ENCODE results near the gene TMEM271. TPM values are rescaled to one million over a fixed set of nuclear protein-coding genes. Genes with fewer than 3 reads are reported as not detected.
"Not testable (repeated sequence)": the region's sequence is repeated elsewhere in the genome, so short reads cannot be mapped to it uniquely, and the experiment has no call there.

The TMEM271 gene
- polyA plus RNA-seq, 1 donor: not detected

DNA sequence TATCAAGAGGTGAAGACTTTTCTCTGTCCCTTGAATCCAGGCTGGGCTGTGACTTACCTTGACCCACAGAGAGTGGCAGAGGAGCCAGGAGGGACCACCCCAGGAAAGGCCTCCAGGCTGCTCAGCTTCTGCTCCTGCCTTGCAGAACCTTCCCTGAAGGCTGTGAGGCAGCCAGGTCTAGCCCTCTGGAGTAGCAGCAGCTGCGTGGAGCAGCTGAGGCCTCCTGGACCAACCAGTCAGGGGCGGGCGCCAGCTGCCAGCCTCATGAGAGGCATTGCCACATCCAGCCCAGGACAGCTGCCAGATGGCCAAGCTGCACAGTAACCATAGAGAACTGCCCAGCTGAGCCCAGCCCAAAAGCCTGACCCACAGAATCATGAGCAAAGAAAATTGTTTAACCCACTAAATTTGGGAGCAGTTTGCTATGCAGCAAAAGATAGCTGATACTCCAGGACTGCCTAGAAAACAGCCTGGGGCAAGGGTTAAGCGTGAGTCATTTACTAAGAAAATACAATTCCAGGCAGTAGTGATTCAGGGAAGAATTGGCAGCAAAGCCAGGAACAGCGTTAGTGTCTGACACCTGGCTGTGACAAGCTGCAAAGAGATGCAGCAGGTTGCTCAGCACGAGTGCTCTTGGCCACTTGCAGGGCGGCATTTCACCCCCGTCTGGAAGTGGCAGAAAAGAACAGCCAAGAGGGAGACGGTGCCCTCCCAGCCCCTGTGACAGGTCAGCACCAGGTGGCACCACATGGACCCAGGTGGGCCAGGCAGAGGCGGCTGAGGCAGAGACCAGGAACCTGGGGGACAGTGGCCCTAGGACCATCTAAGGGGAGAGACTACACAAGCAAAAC, 34.5 kb upstream of the TMEM271 start:
- no peak for DNase-seq (ENCODE audit: low read depth)

- no peak for DNase-seq (ENCODE audit: low read depth)
Observed at GRCh38 chr4:609400-610050, 33.4 kb upstream of the TMEM271 start.

GRCh38 chr4:608236-608635, 32.1 kb upstream of the TMEM271 start:
- no peak for DNase-seq (ENCODE audit: low read depth)

GRCh38 chr4:605702-606425, 29.8 kb upstream of the TMEM271 start:
- no peak for DNase-seq (ENCODE audit: low read depth)

GRCh38 chr4:604131-604530, 28.0 kb upstream of the TMEM271 start:
- no peak for DNase-seq (ENCODE audit: low read depth)

GRCh38 chr4:602559-602942, 26.5 kb upstream of the TMEM271 start:
- DNase-seq (ENCODE audit: low read depth): no peak

- no peak for DNase-seq (ENCODE audit: low read depth)
Observed at GRCh38 chr4:601612-602558, 25.8 kb upstream of the TMEM271 start.

- DNase-seq (ENCODE audit: low read depth): no peak
Observed at GRCh38 chr4:600850-601515, 24.9 kb upstream of the TMEM271 start.

DNA sequence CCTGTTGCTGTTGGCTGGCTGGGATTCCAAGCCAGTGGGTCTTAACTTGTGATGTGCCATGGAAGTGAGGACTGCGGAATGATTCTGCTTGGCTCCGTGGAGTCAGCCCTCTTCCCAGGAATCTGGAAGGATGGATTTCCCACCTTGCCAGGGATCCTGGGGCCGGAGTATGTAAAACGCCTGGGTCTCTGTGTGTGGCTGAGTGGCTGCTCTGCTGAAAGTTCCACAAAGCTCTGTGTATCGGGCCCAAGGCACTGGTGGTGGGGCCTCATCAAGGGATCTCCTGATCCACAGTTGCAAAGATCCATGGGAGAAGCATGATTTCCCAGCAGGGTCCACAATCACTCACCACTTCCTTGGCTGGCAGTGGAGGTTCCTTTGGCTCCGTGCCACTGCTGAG, 24.1 kb upstream of the TMEM271 start:
- no peak for DNase-seq (ENCODE audit: low read depth)

DNA sequence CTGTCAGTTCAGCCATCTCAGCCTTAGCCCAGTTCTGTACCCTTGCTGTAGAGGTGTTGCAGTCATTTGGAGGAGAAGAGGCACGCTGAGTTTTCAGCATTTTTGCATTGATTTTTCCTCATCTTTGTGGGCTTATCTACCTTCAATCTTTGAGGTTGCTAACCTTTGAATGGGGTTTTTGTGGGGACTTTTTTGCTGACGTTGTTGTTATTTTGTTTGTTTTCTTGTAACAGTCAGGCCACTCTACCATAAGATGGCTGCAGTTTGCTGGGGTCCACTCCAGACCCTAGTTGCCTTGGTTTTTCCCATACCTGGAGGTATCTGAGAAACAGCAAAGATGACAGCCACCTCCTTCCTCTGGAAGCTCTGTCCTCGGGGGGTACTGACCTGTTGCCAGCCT, 22.8 kb upstream of the TMEM271 start:
- no peak for DNase-seq (ENCODE audit: low read depth)

GRCh38 chr4:592825-593520, 16.9 kb upstream of the TMEM271 start:
- DNase-seq (ENCODE audit: low read depth): no peak

DNA sequence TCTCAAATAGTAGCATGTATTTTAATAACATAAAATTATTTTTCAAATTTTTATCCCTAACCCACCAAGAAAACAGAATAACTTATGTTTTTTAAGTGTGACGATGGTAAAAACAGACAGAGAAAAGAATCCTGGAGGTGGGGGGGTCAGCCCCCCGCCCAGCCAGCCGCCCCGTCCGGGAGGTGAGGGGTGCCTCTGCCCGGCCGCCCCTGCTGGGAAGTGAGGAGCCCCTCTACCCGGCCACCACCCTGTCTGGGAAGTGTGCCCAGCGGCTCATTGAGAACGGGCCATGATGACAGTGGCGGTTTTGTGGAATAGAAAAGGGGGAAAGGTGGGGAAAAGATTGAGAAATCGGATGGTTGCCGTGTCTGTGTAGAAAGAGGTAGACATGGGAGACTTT, 16.1 kb upstream of the TMEM271 start:
- DNase-seq (ENCODE audit: low read depth): not testable (repeated sequence)

- DNase-seq (ENCODE audit: low read depth): no peak
Observed at GRCh38 chr4:590313-590841, 14.3 kb upstream of the TMEM271 start.

DNA sequence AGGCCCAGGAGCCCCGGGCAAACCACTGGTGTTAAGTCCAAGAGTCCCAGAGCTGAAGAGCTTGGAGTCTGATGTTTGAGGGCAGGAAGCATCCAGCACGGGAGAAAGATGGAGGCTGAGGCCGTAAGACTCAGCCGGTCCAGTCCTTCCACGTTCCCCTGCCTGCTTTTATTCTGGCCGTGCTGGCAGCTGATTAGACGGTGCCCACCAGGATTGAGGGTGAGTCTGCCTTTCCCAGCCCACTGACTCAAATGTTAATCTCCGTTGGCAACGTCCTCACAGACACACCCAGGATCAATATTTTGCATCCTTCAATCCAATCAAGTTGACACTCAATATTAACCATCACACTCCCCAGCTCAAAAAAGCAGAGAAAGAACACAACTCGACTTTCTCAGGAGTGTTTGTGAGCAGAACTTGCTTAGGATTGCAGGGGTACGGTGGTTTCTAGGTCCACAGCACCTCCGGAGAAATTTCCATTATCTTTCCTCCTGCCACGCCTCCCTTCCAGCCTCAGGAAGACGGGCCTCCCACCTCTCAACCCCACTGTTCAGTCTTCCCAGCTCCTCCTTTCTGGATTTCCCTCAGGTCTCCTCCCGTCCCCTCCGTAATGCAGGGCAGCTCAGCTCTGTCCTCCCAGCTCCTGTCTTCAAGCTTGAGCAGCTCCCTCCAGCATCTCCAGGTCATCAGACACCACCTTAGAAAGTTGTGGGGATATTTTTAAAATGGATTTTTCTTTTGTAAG, 13.3 kb upstream of the TMEM271 start:
- no peak for DNase-seq (ENCODE audit: low read depth)

- DNase-seq (ENCODE audit: low read depth): no peak
Observed at GRCh38 chr4:588351-588849, 12.3 kb upstream of the TMEM271 start.

DNA sequence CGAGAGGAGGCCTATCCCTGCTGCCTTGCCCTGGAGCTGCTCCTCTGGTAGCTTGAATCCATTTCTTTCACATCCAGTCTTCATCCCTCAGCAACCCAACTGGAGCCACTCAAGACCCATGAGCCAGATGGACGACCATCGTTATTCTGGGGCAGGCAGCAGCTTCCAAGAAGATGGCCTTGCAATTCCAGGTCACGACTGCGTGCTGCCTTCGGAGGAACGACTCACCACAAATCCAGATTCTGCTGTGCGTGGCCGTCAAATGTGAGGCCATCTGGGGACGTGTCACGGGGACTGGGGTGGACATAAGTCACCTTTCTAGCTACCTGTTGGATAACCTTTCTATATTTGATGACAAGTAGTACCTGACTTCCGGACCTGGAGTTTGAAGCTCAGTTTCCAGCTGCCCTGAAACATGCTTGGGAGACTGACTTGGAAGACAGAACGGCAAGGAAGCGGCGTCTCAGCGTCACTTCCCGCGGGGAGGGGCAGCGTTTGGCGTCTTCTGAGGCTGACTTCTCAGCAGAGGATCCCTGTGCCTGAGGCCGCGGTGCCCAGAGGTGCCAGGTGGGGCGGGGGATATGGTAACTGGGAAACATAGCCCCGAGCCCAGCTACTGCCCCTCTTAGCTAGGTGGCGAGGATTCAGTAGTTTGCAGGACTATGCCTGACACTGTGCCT, 11.7 kb upstream of the TMEM271 start:
- DNase-seq (ENCODE audit: low read depth): no peak

- DNase-seq (ENCODE audit: low read depth): no peak
Observed at GRCh38 chr4:583820-584219, 7.7 kb upstream of the TMEM271 start.

DNA sequence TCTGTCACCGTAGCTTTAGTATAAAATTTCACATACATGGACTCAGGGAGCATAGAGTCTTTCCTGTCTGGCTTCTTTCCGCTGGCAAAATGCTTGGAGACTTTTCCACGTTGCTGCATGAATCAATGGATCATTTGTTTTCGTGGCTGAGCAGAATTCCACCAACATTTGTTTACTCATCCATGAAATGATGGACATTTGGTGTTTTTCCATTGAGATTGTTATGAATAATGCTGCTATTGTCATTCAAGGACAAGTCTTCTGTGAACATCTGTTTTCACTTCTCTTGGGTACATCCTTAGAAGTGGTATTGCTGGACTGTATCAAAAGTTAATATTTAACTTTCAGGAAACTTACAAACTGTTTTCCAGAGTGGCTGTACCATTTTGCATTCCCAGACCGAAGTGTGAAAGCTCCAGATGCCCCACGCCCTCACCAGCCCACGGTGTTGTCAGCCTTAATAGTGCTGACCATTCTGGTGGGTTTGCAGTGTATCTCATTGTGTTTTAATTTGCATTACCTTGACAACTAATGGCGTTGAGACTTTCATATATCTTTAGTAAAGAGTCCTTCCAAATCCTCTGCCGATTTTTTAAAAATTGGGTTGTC, 5.8 kb upstream of the TMEM271 start:
- no peak for DNase-seq (ENCODE audit: low read depth)

All from forelimb muscle (tissue), 1 donor.